HT-29 (cell line): Measurements from ENCODE around the gene NSUN2. TPM values are rescaled to one million over a fixed set of nuclear protein-coding genes. Genes with fewer than 3 reads are reported as not detected.

Experiments used
- DNase-seq: peaks from one replicate; pipeline ENCODE4 v3.0.0-alpha.2; 2015; ENCODE audit warnings: low spot score
- total RNA-seq: library from RNA; depleted of rRNA; stranded (reverse); fragments of >200 nt; shearing (Covaris generic); gene quantifications from 2 replicates; pipeline ENCODE4 v1.2.3, GENCODE V29; 2014

NSUN2 gene
- total RNA-seq, 1 experiment from 2014 or later, result 76.7 TPM

DNA sequence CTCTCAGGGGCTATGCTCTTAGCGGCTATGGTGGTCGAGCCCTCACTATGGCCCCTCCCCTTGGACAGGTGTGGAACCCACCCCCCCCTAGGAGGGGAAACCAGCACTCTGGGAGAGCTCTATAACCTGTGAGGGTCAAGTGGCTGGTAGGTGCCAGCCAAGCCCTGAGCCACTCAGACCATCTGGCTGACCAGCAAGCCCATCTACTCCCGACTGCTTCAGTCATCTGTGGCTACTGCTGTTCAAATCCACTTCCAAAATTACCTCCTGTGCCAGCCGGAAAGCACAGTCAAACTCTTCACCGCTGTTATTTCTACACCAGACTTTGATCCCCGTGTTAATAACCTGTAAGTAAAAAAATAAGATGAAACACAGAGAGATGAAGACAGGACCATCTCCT, 28.5 kb downstream of the NSUN2 start:
- no peak for DNase-seq

DNA sequence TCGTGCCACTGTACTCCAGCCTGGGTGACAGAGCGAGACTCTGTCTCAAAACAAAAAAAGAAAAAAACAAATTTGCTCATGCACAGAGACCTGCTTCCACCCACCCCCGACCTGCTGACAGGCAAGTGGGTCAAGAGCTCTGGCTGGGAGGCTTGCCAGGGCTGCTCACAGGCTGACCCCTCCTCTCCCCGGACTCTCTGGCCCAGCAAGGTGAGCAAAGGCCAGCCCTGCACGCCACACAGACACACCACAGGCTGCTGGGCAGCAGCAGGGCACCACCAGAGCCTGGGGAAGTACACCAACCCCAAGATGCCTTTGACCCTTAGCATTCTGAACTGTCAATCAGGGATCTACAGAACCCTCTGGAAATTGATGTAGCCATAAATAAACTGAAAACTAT, 29.2 kb downstream of the NSUN2 start:
- no peak for DNase-seq

DNA sequence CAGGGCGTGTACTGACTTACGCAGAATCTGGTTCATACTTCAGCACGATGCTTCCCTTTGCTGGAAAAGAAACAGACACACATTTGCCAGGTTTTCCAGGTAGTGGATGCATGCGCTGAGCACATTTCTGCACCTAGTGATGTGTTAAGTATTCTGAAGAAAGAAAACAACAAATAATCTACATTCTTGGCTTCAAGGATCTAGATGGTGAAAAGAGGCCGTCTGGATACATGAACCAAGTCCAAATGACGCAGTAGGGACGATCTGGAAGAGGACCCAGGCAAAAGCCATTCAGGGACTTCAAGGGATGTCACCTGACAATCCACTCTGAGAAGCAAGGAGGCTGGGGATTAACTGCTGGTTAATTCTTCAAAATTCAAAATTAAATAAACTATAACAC, 30.4 kb downstream of the NSUN2 start:
- no peak for DNase-seq

DNA sequence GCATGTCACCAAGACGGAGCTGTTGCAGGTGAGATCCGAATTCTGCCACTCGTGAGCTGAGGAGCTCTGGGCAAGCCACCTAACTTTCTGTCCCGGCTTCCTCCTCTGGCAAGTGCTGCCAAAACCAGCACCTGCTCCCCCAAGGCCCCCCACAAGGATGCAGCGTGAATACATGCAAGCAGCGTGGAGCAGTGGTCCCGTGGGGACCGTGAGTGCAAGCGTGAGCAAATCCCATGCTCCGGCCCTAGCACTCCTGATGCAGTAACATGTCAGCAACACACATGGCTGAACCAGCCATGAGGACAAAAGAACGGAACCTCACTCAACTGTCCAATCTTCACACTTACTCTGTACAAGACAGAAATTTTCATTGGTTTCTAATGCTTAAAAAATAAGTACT, 31.0 kb downstream of the NSUN2 start:
- DNase-seq, result no peak

DNA sequence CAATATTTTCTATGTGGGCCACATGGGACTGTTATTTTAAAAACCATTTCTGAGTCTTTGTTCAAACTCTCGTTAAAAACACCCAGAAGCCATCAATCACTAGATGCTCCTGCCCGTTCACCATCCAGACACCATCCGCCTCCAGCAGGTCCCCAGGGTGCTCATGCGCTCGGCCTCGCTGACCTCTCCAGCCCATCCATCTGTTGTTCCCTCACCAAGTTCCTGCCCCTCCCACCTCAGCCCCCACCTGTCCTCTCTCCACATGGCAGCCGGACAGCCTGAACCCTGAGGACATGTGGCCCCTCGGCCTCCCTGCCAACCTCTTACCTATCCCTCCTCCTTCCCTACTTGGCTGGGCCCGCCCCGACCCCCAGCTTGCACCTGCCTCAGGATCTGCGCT, 31.6 kb downstream of the NSUN2 start:
- no peak for DNase-seq

DNA sequence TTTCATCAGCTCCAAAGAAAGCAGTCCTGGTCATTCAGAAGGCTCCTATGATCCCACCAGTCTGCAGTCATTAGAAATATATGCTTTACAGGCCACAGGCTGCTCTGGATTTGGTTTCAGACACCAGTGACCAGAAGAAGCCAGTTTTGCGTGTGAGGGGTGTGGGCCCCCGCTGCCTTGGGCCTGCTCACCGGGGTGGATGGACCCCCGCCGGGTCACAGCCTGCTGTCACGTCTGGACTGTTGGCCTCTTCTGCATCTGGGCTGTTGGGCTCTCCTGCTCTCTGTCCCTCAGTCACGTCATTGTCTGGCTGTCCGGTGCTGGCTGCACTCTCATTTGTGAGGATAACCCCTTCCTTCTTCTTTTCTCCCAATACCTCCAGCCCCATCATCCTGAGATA, 33.1 kb downstream of the NSUN2 start:
- no peak for DNase-seq

DNA sequence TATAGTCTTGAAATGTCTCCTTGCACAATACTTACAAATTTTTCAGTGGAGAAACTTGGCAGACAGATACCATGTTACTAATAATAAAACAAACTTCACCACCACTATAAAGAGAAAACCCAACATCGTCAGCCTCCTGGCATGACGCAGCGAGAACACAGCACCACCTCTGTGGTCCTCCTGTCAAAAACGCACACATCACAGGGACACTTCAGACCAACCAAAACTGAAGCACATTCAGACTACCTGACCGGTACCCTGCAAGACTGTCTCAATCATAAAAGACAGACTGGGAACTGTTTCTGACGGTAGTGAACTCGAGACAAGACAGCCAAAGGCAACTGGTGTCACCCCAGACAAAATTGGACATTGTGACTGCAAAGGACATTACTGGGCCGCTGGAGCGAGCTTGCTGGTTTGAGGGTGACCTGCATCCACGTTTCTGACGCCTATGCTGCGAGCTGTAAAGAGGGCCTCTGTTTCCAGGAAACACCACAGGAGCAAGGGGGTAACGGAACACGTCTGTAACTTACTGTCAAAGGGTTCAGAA, 34.4 kb downstream of the NSUN2 start:
- DNase-seq, result no peak

DNA sequence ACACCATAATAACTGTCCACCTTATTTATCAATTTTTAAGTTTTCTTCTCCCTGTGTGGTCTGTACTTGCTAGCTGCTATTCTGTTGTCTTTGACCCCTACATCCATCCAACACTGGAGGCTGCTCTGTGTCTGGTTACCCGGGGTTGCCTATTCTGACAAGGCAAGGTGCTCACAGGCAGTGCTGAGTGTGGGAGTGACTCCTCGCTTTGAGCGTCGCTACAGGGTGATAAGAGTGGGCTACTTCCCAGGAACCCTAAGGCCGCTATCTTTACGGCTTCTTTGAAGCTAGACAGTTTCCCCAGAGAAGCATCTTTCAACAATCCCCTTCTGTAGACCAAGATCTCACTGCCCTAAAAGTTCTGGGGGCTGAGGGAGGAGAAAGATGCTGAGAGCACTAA, 35.3 kb downstream of the NSUN2 start:
- no peak for DNase-seq

DNA sequence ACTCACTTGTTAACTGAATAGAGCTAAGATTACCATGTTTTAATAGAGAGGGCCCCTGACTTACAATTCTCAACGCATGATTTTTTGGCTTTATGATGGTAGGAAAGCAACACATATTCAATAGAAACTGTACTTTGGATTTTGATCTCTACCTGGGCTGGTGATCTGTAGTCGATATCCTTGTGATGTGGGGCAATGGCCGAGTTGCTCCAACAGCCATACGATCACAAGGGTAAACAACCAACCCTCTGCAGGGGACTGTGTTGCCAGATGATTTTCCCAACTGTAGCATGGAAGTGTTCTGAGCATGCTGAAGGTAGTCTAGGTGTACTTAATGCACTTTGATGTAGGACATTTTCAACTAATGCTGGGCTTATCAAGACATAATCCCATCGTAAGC, 36.5 kb downstream of the NSUN2 start:
- DNase-seq, result no peak

DNA sequence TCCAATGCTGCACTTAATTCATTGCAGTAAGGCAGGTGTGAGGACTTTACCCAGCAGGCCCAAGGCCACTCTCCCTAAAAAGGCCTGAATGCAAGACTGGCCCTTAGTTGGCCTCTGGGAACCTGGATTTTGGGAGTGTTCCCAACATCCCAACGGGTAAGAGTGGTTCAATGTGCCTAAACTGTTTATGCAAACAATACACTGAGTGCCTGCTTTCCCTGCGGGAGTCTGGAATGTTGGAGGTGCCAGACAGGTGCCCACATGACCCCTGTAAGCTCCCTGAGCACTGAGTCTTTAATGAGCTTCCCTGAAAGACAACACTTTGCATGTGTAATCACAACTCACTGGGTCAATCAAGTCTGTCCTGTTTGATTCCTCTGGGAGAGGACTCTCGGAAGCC, 37.4 kb downstream of the NSUN2 start:
- no peak for DNase-seq

DNA sequence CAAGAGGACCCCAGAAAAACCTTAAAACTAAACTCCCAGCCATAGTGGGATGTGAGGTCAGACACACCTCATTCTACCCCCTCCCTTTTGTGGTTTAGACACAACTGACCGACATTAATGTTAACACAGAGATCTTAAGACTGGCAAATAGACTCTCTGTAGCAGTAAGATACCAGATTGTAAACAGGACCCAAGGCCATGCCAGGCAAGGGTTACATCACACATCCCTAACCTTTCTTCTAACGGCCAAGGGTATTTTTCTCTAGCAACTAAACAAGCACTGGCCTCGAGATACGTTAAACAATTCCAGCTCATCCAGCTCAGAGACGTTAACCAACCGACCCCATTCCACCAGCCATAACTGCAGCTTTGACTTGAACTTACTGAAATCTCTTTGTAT, 38.8 kb downstream of the NSUN2 start:
- DNase-seq, result no peak

DNA sequence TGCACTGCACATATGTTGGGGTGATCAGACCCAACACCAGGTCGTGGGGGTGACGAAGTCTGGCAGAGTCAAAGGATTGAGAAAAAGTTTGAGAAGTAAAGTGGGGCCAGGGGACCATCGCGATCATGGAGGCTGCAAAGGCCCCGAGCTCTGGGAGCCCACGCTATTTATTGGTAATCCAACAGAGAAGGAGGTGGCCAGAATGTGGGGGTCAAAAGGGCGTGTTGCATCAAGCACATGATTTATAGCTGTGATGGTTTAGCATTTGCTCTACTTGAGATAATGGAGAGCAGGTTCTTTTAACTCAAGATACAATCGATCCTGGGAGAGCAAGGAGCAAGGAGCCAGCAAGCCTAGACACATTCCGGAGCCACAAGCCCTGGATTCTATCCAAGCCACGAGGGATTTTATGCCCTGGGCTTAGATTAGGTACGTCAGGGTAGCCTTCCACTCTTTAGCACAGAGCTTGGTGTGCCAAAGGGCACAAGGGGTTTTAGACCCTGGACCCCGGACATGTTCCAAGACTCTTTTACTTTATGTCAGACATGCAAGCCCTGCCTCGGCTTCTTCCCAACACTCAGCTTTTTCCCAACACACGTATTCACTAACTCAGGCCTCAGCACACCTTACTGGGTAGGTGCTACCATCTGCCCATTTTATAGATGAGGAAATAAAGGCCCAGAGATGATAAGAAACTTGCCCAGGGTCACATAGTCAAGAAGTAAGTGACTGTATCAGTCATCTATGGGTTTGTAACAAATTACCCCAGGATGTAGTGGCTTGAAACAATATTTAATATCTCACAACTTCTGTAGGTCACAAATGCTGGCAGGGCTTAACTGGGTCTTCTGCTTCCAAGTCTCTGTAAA, 39.5 kb downstream of the NSUN2 start:
- no peak for DNase-seq

DNA sequence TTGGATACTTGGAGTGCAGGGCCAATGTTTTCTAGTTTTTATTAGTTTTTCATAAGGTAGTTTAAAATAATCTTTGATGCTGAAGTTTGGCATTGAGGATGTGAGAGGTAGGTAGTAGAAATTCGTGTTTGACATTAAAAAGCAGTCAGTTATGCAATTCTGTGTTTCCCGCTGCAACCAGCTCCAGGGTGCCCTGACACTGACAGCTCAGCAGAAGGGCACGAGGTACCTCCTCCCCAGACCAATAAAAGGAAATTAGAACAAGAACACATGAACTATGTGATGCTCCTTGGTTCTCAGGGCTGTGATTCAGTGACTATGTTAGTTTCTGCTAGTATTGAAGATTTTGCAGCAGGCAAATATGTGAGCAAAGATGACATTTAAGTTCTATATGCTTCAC, 40.2 kb downstream of the NSUN2 start:
- no peak for DNase-seq

DNA sequence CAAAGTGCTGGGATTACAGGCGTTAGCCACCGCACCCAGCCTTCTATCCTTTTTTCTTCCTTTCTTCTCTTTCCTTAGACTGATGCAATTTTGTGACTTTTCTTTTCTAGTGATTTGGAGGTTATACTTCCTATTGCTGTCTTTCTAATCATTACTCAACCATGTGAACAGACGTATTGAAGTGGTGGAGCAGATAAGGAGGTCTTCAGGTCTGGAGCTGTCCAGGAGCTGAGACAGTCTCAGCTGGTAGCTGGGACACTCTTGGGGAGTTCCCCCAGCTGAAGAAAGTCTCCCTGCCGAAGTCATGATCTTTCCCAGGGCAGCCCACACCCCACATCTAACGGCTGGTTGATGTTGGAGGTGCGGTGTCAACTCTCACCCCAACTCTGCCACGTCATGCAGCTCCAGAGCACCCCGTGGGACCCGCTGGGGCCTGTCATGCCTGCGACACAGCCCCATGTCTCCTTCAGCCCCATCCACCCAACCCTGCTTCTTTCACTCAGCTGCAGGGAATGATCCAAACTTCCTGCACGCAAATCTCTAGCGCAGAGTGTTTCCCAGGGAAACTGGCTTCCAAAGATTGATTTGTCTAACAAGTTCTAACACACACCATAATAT, 41.1 kb downstream of the NSUN2 start:
- DNase-seq, result no peak

DNA sequence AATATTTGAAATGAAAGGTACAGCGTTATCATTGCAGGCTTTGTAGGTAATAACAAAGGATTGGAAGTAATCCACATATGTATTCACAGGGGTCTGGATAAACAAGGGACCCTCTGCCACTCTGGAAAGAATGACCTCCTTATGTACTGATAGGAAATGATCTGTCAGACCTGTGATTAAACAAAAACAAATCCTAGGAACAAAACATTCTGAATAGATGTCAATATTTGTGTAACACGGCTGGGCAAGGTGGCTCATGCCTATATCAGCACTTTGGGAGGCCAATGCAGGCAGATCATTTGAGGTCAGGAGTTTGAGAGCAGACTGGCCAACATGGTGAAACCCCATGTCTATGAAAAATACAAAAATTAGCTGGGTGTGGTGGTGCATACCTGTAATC, 42.3 kb downstream of the NSUN2 start:
- DNase-seq, result no peak

DNA sequence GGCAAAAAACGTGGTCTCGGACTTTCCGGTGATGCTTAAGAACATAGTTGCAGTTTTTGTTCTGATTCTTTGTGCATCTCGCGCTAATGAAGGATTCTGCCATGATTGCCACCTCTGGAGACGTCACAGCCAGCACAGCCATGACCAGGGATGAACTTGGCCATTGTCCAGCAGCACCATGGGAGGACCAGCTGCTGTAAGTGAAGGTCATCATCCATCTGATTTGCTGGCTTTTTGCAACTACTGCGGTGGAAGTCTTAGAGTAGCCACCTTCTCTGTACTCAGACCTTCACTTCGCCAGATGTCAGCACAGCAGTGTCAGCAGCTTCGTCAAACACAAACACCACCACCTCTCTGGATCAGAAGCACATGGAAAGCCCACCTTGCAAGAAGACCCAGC, 45.7 kb downstream of the NSUN2 start:
- no peak for DNase-seq

DNA sequence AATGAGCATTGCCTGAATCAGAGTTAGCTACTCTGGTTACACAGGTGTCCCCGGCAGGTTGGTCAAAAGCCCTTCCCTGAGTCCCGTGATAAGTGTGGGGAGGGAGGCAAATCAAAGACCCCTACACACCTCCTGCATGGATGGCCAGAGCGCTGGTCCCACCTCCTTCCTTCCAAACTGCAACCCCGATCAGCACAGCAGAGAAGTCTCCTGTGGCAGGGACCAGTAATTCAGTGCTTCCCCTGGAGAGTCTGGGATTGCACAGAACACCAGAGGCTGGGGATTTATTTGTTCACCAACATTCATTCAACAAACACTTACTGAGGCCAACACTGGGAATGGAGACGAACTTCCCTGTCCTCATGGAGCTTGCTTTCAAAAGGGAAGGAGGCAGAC, 46.2 kb downstream of the NSUN2 start:
- no peak for DNase-seq

DNA sequence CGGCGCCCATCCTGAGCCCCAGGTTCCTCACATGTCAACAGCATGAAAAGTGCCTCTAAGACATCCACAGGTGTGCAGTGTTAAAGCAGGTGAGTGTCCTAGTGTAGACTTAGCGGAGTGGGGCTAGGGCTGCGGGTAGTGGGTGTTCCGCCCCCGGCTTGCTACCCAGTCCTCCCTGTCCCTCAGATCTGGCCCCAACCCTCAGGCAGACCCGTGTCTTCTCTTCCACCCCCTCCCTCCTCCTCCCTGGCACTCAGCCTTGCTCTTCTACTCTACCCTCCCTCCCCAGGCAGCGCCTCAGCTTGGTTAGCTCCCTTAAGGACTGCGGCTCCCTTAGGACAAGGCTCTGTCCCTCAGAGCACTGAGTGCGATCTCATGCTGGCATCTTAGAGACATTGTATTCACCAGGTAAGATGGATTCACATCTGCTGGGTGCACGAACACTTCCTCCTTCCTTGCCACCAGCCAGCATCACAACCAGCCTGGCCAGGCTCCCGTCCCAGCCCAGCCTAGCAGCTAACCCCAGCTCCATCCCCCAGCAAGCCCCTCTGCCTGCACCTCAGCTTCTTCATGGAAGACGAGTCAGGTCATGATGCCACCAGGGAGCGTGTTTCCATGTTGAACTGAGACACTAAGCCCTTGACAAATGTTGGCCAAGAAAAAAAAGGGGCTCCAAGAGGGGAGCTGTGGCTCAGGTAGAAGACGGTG, 46.8 kb downstream of the NSUN2 start:
- no peak for DNase-seq

DNA sequence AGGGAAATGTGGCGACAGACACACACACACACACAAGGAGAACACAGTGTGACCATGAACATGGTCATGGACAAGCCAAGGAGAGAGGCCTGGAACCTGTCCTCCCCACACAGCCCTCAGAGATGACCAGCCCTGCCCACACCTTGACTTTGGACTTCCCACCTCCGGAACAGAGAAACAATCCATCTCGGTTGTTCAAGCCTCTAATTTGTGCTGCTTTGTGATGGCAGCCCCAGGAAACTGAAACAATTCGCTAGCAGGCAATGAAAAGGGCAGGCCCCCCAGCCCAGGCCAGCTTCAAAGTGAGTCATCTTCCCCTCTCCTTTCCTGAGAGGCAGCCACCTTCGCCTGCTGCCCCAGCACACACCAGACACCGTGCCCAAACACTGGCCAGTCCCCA, 47.7 kb downstream of the NSUN2 start:
- no peak for DNase-seq

DNA sequence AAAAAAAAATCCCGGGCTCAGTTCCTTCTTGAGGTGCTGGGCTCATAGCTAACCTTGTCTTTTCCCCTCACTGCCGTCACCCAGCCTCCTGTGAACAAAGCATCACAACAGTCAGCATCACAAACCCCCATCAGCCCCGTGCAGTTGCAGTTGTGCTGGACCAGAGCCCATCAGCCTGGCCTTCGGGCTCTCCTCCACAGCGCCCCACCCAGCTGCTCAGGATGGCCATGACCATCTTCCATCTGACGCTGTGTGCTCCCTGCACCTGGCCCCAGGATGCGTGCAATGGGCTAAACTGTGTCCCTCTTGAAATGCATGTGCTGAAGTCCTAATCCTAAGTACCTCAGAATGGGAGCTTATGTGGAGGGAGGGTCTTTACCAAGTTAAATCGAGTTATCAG, 48.1 kb downstream of the NSUN2 start:
- DNase-seq, result no peak

DNA sequence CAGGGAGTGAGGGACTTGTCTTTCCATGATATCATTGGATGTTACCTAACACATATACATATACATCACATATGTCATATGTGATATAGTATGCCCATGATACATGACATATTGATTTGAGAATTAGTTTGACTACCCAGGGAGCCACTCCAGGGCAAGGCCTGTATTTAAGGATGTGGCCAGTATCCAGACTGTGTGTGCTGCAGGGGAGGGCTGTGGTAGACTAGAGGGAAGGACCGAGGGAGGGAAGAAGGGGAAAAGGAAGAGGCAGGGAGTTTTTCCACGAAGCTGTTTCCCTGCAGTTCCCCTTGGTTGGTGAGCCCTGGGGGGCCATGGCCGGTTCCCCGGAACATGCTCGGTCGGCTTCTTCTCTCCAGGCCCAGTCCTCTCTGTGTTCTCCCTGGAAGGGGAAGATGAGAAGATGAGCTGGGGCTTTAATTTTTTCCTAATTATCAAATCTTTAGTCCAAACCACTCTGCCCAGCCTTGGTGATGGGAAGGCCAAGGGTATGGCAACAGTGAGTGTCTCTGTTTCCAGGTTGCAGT, 48.7 kb downstream of the NSUN2 start:
- DNase-seq, result no peak
